Measurements from ENCODE around the gene RBM44. TPM values are rescaled to one million over a fixed set of nuclear protein-coding genes. Genes with fewer than 3 reads are reported as not detected.

The RBM44 gene
- total and polyA plus RNA-seq, 4 donors, result 0.02 to 0.75 (median 0.15) TPM

- WGBS, result 87% methylated on average over 2 of the region's 2 CpGs
- no peaks in the 10 kb centered on the region for H3K9me3 ChIP-seq (ENCODE audit: control insufficient read depth in 4 of 4, low read length in 3 of 4)
- TF ChIP-seq RAD21 (IDR thresholded peaks at IDR 0.05) (no peak), ZBTB33 (IDR thresholded peaks at IDR 0.05) (no peak), TAF1 (conservative IDR thresholded peaks at IDR 0.05) (no peak), FOXA2 (IDR thresholded peaks at IDR 0.05) (no peak), HNF4G (IDR thresholded peaks at IDR 0.05) (no peak), YY1 (IDR thresholded peaks at IDR 0.05) (no peak), JUND (IDR thresholded peaks at IDR 0.05) (no peak), MAX (IDR thresholded peaks at IDR 0.05) (no peak), ATF3 (IDR thresholded peaks at IDR 0.05) (no peak), GABPA (IDR thresholded peaks at IDR 0.05 in 1 of 2, conservative IDR thresholded peaks at IDR 0.05 in 1 of 2) (no peak), EGR1 (IDR thresholded peaks at IDR 0.05; ENCODE audit: low read depth in 2 of 2) (no peak), SP1 (IDR thresholded peaks at IDR 0.05) (no peak), REST (IDR thresholded peaks at IDR 0.05) (no peak), NR2F2 (IDR thresholded peaks at IDR 0.05) (no peak), HNF4A (conservative IDR thresholded peaks at IDR 0.05) (no peak), RXRA (IDR thresholded peaks at IDR 0.05) (no peak), CTCF (IDR thresholded peaks at IDR 0.05; ENCODE audit: low read depth, low read length, missing input control) (no peak), FOXA1 (IDR thresholded peaks at IDR 0.05) (no peak)
- H3K36me3 ChIP-seq (ENCODE audit: control insufficient read depth in 4 of 4, insufficient read depth in 3 of 4, low read depth in 1 of 4, low read length in 3 of 4), result peaks cover 0 to 22% (median 13%) of the 10 kb centered on the region in 4 donors
- H3K27ac ChIP-seq (ENCODE audit: low read depth in 1 of 2, low read length in 2 of 2), result no peak overlapping the region
- H3K4me1 ChIP-seq (ENCODE audit: control insufficient read depth in 4 of 4, insufficient read depth in 4 of 4, low read length in 3 of 4), result no peaks in the 10 kb centered on the region
- H3K4me3 ChIP-seq (ENCODE audit: low read depth in 1 of 3, low read length in 3 of 3), result no peak overlapping the region
- H3K27me3 ChIP-seq (ENCODE audit: control insufficient read depth in 4 of 4, insufficient read depth in 4 of 4, low read length in 3 of 4), result no peaks in the 10 kb centered on the region
- DNase-seq (ENCODE audit: low spot score), result no peak
- H3K9ac ChIP-seq (ENCODE audit: low read depth in 1 of 2, low read length in 2 of 2), result no peak overlapping the region
Observed at GRCh38 chr2:237766340-237766739, 32.2 kb upstream of the RBM44 start.
